Activated T-cell treated with anti-CD3 and anti-CD28 coated beads for 4 hours (primary cell): Measurements from ENCODE around the gene C19orf81.

Experiments used
- DNase-seq: peaks from one replicate; pipeline ENCODE4 v3.0.0-alpha.2; 2020

Gene C19orf81

DNA sequence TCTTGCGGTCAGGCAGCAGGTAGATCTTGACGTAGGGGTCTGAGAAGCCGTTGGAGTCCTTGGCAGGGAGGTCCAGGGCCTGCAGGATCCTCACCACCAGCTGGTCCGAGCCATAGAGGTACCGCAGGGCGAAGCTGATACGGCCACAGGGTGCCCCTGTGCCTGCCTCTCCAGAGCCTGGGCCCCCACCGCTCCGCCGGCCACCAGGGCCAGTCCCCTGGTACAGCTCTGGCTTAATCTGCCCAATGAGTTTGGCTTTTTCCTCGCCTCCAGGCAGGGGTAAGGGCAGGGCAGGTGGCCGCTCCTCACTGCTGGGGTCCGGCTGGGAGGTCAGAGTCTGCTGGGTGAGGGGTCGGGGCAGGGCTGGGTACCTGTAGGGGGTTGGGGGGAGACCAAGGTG, 19.4 kb upstream of the C19orf81 start:
- DNase-seq = no peak

DNA sequence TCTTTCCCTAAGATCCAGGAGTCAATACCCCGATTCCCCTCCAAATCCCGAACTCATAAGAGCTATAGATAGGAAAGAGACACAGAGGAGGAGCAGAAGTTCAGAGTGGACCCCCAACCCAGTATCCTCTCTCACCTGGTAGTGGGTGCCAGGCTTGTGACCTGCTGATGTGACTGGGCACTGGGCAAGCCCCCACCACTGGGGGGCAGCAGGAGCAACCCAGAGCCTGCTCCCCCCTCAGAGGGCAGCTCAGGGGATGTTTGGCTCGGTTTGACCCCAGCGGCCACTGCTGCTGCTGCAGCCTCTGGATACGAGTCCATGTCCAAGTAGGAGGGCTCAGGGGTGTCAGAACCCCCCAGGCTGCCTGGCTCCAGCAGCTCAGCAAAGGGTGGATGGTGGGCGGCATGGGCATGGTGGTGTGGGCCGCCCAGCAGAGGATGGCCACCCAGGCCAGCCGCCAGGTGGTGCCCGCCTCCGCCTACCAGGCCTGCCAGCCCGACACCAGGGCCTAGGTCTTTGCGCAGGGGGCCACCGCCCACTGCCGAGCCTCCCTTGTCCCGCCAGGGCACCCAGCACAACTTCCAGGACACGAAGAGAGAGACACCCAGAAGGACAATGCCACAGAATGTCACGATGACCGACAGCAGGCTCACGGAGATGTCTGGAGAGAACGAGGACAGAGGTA, 17.0 kb upstream of the C19orf81 start:
- no peak for DNase-seq

DNA sequence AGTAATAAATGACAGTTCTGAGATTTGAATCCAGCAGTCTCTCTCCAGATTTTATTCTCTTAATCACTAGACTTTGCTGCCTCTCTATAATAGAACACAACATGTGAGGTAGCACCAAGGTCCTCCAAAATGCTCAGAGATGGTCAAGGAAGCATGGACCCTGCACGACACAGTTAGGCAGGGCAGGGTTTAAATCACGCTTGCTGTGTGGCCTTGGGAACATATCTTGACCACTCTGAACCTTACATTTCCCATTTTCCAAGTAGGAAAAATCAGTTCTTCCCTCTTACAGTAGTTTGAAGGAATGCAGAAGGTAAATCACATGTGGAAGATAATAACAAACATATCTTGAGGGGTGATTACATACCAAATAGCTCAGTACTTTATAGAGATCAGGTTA, 15.9 kb upstream of the C19orf81 start:
- DNase-seq = no peak

DNA sequence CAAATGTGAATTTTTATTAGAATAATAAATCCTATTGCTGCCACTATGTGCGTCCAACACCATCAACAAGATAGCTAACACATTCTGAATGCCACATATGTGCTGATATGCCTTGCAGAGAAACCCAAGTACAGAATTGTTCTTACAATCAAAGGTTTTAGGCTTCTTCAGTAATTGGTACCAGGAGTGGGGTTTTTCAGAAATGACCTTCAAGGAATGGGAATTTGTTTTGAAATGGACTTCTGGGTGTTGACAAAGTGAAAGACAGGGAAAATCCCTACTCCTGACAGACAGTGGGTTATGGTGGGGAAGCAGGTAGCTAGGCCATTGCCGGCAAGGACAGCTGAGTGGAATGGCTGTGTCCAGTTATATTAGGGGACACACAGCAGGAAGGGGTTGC, 15.3 kb upstream of the C19orf81 start:
- DNase-seq = no peak

DNA sequence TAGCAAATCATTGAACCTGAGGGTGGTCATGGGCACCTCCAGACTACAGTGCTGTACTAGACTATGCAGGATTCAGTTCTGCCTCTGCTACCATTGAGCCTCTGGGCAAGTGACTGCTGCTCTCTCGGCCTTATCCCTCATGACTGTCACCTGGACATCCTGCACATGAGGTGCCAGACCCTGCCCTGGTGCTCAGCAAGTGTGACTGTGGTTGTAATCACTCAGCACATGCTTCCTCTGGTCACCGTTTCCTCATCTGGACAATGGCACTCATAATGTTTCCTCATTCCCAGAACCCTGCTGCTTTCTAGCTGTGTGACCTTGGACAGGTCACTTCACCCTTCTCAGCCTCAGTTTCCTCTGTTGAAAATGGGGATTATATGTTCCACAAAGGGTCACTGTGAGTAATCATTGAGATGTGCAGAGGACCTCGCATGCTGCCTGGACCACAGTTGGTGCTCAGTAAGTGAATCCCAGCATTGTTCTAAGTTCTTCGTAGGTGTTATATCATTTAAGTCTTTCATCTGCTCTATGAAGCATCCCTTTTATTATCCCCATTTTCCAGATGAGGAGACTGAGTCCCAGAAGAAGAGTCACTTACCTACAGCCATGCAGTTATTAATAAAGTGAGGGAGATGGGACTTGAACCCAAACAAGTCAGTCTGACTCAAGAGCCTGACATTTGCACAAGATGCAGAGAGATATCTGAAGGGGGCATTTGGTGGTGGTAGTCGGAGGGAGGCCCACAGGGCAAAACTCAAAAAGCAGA, 12.7 kb upstream of the C19orf81 start:
- DNase-seq = no peak

DNA sequence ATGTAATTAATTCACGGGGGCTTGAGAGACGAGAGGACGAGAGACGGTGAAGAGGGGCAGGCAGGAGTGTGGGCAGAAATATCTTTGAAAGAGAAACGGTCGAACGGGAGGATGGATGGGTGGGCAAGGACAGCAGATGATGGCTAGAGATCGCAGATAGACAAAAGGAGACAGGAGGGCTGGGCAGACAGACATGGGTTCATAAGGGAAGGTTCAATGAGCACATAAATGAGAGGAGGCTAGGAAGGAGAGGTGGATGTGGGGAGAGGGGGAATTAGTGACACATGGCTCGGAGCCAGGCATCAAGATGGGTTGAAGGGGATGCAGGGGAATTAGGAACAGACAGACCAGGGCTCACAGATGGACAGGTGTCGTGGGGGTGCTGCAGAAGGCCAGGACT, 10.6 kb upstream of the C19orf81 start:
- DNase-seq = no peak

DNA sequence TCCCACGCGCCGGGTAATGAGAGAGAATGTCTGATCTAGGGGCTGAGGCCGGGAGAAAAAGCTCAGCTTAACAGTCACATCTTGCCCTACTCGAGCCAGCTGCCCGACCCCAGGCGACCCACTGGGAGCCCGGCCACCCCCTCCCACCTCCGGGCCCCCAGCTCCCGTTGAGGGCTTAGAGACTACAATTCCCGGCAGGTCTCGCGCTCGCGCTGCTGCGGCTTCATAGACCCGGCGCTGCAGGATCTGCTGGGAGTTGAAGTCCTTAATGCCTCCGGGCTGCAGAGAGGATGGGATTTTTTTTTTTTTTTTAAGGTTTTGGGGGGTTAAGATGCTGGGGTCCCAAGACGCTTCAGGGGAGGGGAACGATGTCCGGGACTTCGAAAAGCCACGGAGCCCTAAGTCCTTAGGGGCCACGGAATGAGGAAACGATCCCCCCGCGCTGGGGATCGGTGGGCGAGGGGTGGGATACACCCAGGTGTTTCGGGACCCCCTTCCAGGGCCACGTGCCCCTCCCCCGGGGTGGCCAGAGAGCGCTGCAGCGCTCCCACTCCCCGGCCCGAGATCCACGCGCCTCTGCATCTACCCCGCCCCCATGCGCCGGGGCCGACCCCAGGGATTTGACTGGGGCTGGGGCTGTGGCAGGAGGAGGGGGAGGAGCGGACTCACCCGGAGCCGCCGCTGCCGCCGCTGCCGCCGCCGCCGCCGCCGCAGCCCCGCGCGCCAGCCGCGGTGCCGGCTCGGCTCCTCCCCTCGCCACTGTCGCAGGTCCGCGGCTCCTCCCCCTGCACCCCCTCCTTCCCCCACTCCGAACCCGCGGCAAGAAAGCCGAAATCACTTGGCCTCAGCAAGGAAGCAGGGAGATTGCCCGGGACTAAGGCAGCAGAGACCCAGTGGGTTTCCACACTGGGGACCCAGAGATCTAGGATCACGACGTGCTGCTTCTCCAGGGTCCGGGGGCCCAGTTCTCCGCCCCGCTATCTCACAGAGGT, 9.8 kb upstream of the C19orf81 start, which contains the start of gene SYT3:
Gene SYT3, minus strand, starts transcription at position 761 of the 992 bp plus-strand sequence. CDS start 2,470 bp downstream, outside the sequence.
- peak; percentile 19 for DNase-seq

DNA sequence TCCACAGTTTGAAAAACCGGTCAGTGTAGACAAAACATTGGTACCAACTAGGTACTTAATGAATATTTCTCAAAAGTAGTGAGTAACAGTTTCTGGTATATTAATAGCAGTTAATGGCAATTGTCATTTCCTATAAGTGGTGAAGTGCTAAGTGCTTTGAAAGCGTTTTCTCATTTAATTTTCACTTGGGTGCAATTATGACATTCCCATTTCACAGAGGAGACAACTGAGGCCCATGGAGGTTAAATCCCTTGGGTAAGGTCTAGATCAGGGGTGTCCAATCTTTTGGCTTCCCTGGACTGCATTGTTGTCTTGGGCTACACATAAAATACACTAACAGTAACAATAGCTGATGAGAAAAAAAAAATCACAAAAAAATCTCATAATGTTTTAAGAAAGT, 8.9 kb upstream of the C19orf81 start:
- DNase-seq = no peak

DNA sequence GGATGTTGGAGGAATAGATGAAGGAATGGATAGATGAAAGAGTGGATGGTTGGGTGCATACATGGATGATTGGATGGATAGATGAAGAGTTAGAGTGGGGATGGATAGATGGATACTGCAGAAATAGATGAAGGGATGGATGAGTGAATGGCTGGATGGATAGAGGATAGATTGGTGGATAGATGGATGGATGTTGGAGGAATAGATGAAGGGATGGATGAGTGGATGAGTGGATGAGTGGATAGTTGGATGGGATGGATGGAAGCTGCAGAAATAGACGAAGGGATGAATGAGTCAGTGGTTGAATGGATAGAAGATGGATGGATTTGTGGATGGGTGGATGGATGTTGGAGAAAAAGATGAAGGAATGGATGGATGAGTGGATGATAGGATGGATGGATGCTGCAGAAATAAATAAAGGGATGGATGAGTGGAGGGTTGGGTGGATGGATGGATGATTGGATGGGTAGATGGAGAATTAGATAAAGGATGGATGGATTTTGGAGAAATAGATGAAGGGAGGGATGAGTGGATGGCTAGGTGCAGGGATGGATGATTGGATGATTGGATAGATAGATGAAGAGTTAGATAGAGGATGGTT, 4.8 kb upstream of the C19orf81 start:
- no peak for DNase-seq

- no peak for DNase-seq
Measured at GRCh38 chr19:50645107-50645506, 4.1 kb upstream of the C19orf81 start.

DNA sequence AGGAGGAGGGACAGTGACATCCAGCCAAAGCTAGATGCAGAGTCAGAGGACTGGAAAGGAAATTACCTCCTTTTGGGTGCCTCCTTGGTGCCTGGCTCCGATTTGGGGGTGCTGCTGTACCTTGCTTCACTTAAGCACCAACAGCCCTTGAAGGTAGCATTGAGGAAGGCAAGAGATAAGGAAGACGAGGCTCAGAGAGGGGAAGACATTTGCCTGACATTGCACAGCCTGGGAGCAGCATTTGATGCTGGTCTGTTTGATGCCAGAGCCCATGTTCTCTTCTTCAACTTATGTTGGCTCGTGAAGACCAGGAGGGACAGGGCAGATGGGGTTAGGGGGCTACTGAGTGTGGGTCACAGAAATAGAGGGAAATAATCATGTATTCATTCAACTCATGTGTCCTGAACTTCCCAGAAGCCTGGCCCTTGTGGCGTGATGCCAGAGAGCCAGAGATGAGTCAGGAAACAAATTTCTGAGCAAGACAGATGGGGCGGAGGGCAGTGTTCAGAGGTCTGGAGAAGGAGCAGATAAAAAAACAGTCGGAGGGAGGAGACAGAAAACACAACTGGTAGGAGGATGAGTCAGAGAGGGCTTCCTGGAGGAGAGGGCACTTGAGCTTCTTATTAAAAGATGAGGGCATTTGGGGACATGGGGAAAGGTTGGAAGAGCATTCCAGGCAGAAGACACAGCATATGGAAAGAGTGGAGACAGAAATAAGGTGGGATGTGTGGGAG, 3.0 kb upstream of the C19orf81 start:
- DNase-seq = no peak

GRCh38 chr19:50647879-50648615, 1.2 kb upstream of the C19orf81 start:
- no peak for DNase-seq

- DNase-seq = no peak
Measured at GRCh38 chr19:50648659-50649058, 586 bp upstream of the C19orf81 start.

DNA sequence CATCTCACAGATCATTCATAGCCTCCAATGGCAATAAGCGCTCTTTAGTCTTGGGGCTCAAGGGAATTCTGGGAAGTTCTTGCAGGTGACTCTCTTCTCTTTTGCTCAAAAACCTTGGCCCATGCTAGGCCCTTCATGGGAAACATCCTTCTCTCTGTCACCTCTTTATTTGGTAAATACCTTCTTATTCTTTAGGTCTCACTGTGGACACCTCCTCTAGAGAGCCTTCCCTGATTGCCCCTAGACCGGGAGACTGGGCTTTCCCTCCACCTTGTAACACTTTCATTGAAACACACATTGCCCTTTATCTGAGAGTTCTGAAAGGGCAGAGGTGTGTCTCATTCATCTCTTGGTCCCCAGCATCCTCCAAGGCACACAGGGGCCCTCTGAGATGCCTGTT, 1.9 kb downstream of the C19orf81 start:
- DNase-seq = no peak

GRCh38 chr19:50652722-50653121, 3.5 kb downstream of the C19orf81 start:
- no peak for DNase-seq

DNA sequence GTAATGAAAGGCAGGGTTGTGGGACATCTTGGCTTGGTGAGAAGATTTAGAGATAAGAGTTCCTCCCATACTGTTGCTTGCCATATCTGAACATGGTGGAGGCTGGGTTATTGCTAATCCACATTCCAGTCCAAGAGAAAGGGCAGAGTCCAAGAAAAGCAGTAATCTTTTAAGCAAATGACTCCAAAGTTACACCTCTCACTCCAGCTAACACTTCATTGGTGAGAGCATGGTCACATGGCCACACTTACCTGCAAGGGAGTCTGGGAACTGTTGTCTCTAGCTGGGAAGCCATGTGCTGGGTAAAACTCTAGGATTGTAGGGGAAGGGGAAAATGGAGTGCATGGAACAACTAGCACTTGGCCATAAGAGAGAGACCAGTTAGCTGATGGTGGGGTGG, 5.6 kb downstream of the C19orf81 start:
- DNase-seq = no peak

- no peak for DNase-seq
Measured at GRCh38 chr19:50657222-50657669, 8.0 kb downstream of the C19orf81 start.

- DNase-seq = peak; percentile 80
Measured at GRCh38 chr19:50657712-50658440, 8.6 kb downstream of the C19orf81 start.

DNA sequence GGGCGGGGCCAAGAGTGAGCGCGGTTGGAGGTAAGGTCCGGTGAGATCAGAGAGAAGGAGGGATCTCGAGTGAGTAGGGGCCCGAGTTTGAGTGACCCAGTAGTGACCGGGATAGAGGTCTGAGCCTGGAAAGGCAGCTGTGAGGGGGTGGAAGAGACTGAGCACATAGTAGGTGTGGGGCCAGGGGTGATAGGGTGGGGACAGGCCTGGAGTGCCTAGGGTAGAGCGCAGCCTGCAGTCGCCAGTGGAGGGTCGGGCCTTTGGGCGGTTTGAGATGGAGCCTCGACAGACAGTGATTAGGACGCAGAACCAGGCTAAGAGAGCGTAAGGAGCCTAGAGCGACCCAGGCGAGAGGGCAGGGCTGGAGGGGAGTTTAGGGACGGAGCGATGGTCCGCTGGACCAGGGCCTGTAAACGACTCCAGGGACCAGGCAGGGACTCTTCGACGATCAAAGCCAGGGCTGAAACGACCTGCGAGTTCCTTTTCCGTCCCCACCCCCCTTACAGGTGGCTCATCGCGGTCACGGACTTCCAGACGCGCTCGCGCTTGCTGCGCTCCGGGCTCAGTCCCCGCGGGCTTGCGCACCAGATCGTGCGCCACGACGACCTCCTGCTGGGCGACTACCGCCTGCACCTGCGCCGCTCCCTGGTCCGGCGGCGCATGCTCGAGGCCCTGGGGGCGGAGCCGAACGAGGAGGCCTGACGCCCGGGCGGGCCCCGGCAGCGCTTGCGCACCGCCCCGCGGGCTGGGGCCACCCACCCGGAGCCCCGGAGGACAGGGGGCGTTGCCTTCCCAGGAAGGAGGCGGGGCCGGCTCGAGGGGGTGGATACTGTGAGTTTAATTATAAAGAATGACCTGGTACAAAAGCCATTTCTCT, 9.4 kb downstream of the C19orf81 start:
- peak; percentile 49 for DNase-seq
